Caco-2 (cell line): Measurements from ENCODE around the gene PDS5B. TPM values are rescaled to one million over a fixed set of nuclear protein-coding genes. Genes with fewer than 3 reads are reported as not detected.

Experiments
- BruUV-seq: library from RNA; stranded (reverse); fragments of 400-500 nt; replicated peaks from 2 replicates; lab custom pipeline; 2021; lab: Mats Ljungman, UMichigan
- CTCF ChIA-PET: fragments of 300-600 bp; sonication (Branson Sonifier 250); formaldehyde crosslinking; loops from one replicate; lab custom pipeline; 2022; ENCODE audit warnings: antibody characterized with exemption; lab: Charles Lee
- POLR2A ChIA-PET: fragments of 300-600 bp; sonication (Branson Sonifier 250); formaldehyde crosslinking; loops from one replicate; lab custom pipeline; 2022; ENCODE audit warnings: antibody characterized with exemption; lab: Charles Lee
- DNase-seq, 2 experiments: peaks; one replicate each; pipeline versions ENCODE4 v3.0.0 to v3.0.0-alpha.2; 2020 to 2022
- H3K27me3 ChIP-seq: replicated peaks from 2 replicates; pipeline ENCODE4 v1.6.0; 2011; ENCODE audit warnings: low read length; ENCODE audit not compliant: control insufficient read depth, insufficient read depth
- H3K36me3 ChIP-seq: 2 replicates; pipeline ENCODE4 v1.5.1; 2011; ENCODE audit warnings: low read length; ENCODE audit not compliant: control insufficient read depth, insufficient read depth
- H3K4me1 ChIP-seq: fragments of 250-450 bp; sonication (Bioruptor Pico); 2 replicates; pipeline ENCODE4 v1.5.1; 2020; ENCODE audit warnings: mild to moderate bottlenecking
- H3K4me3 ChIP-seq: 2 replicates; pipeline ENCODE4 v1.5.1; 2011; ENCODE audit warnings: low read depth, mild to moderate bottlenecking, control low read depth, low read length
- H3K9me3 ChIP-seq: fragments of 250-450 bp; sonication (Bioruptor Pico); 2 replicates; pipeline ENCODE4 v1.5.1; 2020; ENCODE audit warnings: mild to moderate bottlenecking, moderate library complexity
- H3K27ac Mint-ChIP-seq: one replicate; pipeline ENCODE4 v1.8.0; 2022; ENCODE audit warnings: mixed read lengths; ENCODE audit not compliant: unreplicated experiment
- H3K27me3 Mint-ChIP-seq: one replicate; pipeline ENCODE4 v1.8.0; 2022; ENCODE audit warnings: mixed read lengths; ENCODE audit not compliant: insufficient read depth, unreplicated experiment
- H3K36me3 Mint-ChIP-seq: one replicate; pipeline ENCODE4 v1.8.0; 2022; ENCODE audit warnings: mild to moderate bottlenecking, mixed read lengths; ENCODE audit not compliant: insufficient read depth, unreplicated experiment
- H3K4me1 Mint-ChIP-seq: one replicate; pipeline ENCODE4 v1.8.0; 2022; ENCODE audit warnings: low read depth, mixed read lengths; ENCODE audit not compliant: unreplicated experiment
- H3K4me3 Mint-ChIP-seq: one replicate; pipeline ENCODE4 v1.8.0; 2022; ENCODE audit warnings: mild to moderate bottlenecking, moderate library complexity, mixed read lengths; ENCODE audit not compliant: unreplicated experiment
- H3K9me3 Mint-ChIP-seq: one replicate; pipeline ENCODE4 v1.8.0; 2022; ENCODE audit warnings: mixed read lengths; ENCODE audit not compliant: unreplicated experiment
- intact Hi-C: fragments of 100-400 bp; cut with micrococcal nuclease; formaldehyde crosslinking; loops from one replicate; pipeline ENCODE4 v1.10.0; 2022; ENCODE audit not compliant: unreplicated experiment
- total RNA-seq: library from RNA; stranded (reverse); gene quantifications from 2 replicates; pipeline ENCODE4 v1.2.3, GENCODE V29; 2022
- TF ChIP-seq, protein P1 (sequence below), 2 experiments: fragments of 200-600 bp in 1 of 2; IDR thresholded peaks; 1 replicate in 1 of 2; 2 replicates in 1 of 2; pipeline versions ENCODE4 v1.5.1 to v1.8.0; 2011 to 2022; ENCODE audit warnings: antibody characterized with exemption in 1 of 2, control low read depth in 1 of 2, inconsistent platforms in 1 of 2, low read depth in 1 of 2, low read length in 1 of 2, mild to moderate bottlenecking in 1 of 2, moderate library complexity in 1 of 2; ENCODE audit not compliant: insufficient read depth in 1 of 2, severe bottlenecking in 1 of 2, unreplicated experiment in 1 of 2

The PDS5B gene
- total RNA-seq, 1 experiment from 2014 or later, result 54.9 TPM

DNA sequence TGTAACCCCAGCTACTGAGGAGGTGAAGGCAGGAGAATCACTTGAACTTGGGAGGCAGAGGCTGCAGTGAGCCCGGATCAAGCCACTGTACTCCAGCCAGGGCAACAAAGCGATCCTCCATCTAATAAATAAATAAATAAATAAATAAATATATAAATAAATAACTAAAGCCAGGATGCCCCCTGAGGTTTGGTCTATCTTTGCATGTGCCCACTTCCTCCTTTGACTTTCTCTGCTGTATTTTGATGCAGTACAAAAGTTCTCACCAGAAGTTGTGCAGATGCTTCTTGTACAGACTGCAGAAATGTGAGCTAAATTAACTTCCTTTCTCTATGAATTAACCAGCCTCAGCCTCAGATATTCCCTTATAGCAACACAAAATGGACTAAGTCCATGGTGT, 41.2 kb upstream of the PDS5B start:
- TF ChIP-seq, protein P1, sequence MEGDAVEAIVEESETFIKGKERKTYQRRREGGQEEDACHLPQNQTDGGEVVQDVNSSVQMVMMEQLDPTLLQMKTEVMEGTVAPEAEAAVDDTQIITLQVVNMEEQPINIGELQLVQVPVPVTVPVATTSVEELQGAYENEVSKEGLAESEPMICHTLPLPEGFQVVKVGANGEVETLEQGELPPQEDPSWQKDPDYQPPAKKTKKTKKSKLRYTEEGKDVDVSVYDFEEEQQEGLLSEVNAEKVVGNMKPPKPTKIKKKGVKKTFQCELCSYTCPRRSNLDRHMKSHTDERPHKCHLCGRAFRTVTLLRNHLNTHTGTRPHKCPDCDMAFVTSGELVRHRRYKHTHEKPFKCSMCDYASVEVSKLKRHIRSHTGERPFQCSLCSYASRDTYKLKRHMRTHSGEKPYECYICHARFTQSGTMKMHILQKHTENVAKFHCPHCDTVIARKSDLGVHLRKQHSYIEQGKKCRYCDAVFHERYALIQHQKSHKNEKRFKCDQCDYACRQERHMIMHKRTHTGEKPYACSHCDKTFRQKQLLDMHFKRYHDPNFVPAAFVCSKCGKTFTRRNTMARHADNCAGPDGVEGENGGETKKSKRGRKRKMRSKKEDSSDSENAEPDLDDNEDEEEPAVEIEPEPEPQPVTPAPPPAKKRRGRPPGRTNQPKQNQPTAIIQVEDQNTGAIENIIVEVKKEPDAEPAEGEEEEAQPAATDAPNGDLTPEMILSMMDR (IDR thresholded peaks at IDR 0.05; ENCODE audit: insufficient read depth in 1 of 2, low read depth in 1 of 2, low read length in 1 of 2, severe bottlenecking in 1 of 2, unreplicated experiment in 1 of 2), result no peak

DNA sequence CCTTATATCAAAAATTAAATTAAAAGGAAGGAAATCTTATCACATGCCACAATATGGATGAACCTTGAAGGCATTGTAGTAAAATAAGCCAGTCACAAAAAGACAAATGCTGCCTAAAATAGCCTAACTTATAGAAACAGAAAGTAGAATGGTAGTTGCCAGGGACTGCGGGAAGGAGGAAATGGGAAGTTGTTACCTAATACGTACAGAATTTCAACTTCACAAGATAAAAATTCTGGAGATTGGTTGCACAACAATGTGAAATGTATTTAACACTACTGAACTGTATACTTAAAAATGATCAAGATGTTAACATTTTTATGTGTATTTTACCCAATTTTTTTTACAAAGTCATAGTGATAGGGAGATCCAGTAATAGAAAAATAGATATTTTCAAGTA, 37.4 kb upstream of the PDS5B start:
- intact Hi-C loops, result no loop called here
- Histone ChIP-seq H3K27me3 (no peaks in the 10 kb centered on the region), H3K4me1 (no peaks in the 10 kb centered on the region), H3K9me3 (no peaks in the 10 kb centered on the region), H3K4me3 (no peak overlapping the region), H3K36me3 (no peaks in the 10 kb centered on the region)
- CTCF ChIA-PET, result no interaction called here
- Mint-ChIP-seq H3K27me3 (peaks cover 6% of the 10 kb centered on the region), H3K4me1 (no peaks in the 10 kb centered on the region), H3K9me3 (peaks cover 5% of the 10 kb centered on the region), H3K36me3 (no peaks in the 10 kb centered on the region), H3K27ac (no peak overlapping the region), H3K4me3 (no peak overlapping the region)
- no TSS peak for BruUV-seq
- DNase-seq, result no peak
- POLR2A ChIA-PET, result no interaction called here
- TF ChIP-seq, protein P1 (IDR thresholded peaks at IDR 0.05; ENCODE audit: insufficient read depth in 1 of 2, low read depth in 1 of 2, low read length in 1 of 2, severe bottlenecking in 1 of 2, unreplicated experiment in 1 of 2), result no peak

More for the DNA sequence above, 41.2 kb upstream of the PDS5B start:
- H3K4me1 ChIP-seq, result no peaks in the 10 kb centered on the region
- Mint-ChIP-seq H3K27ac (no peak overlapping the region), H3K4me3 (no peak overlapping the region), H3K27me3 (peaks cover 3% of the 10 kb centered on the region), H3K4me1 (no peaks in the 10 kb centered on the region), H3K9me3 (no peaks in the 10 kb centered on the region), H3K36me3 (no peaks in the 10 kb centered on the region)
- H3K36me3 ChIP-seq, result no peaks in the 10 kb centered on the region
- no peak overlapping the region for H3K4me3 ChIP-seq
- ChIA-PET POLR2A (no interaction called here), CTCF (no interaction called here)
- no TSS peak for BruUV-seq
- no peak for DNase-seq
- intact Hi-C loops, result no loop called here
- H3K9me3 ChIP-seq, result no peaks in the 10 kb centered on the region
- no peaks in the 10 kb centered on the region for H3K27me3 ChIP-seq

DNA sequence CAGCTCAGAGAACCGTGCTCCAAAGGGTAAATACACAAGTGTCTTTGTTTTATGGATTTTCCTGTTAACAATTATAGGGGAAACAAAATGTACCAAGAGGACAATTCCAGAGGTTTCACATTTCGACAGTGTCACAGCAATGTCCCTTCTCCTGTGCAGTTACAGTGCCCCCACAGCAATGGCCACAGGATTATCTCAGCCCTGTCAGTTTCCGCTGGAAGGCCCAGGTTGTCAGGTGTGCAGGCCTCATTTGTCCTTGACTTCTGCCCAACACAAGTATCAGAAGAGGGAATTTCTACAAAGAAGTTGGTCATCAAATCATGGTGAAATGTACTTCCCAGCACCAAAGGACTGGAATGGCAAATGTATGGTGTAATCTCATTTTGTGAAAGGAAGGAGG, 36.5 kb upstream of the PDS5B start:
- DNase-seq, result no peak
- no peaks in the 10 kb centered on the region for H3K36me3 Mint-ChIP-seq
- intact Hi-C loops, result no loop called here
- no peak overlapping the region for H3K4me3 ChIP-seq
- H3K4me1 Mint-ChIP-seq, result no peaks in the 10 kb centered on the region
- no TSS peak for BruUV-seq
- no peaks in the 10 kb centered on the region for H3K4me1 ChIP-seq
- CTCF ChIA-PET, result no interaction called here
- no peak overlapping the region for H3K4me3 Mint-ChIP-seq
- H3K27me3 ChIP-seq, result no peaks in the 10 kb centered on the region
- no peak overlapping the region for H3K27ac Mint-ChIP-seq
- no peaks in the 10 kb centered on the region for H3K36me3 ChIP-seq
- POLR2A ChIA-PET, result no interaction called here
- no peaks in the 10 kb centered on the region for H3K9me3 ChIP-seq
- peaks cover 5% of the 10 kb centered on the region for H3K9me3 Mint-ChIP-seq
- TF ChIP-seq, protein P1 (IDR thresholded peaks at IDR 0.05; ENCODE audit: insufficient read depth in 1 of 2, low read depth in 1 of 2, low read length in 1 of 2, severe bottlenecking in 1 of 2, unreplicated experiment in 1 of 2), result no peak
- H3K27me3 Mint-ChIP-seq, result peaks cover 6% of the 10 kb centered on the region
